Measurements from ENCODE around the gene CEP162. TPM values are rescaled to one million over a fixed set of nuclear protein-coding genes. Genes with fewer than 3 reads are reported as not detected.
"Not testable (repeated sequence)": the region's sequence is repeated elsewhere in the genome, so short reads cannot be mapped to it uniquely, and the experiment has no call there.

The CEP162 gene
- total RNA-seq, 1 experiment from 2014 or later: 7.3 TPM

- H3K27me3 ChIP-seq (replicated peaks; ENCODE audit: control insufficient read depth, insufficient read depth, low read length): no peaks in the 10 kb centered on the region
- no peak overlapping the region for H3K4me3 ChIP-seq (ENCODE audit: low read depth, low read length)
- DNase-seq: no peak
- no peak for TF ChIP-seq CTCF (IDR thresholded peaks at IDR 0.05; ENCODE audit: insufficient read depth in 1 of 2, low read depth in 1 of 2, low read length in 1 of 2, severe bottlenecking in 1 of 2, unreplicated experiment in 1 of 2)
- Mint-ChIP-seq H3K27me3 (ENCODE audit: insufficient read depth, unreplicated experiment) (no peaks in the 10 kb centered on the region), H3K4me3 (ENCODE audit: unreplicated experiment) (no peak overlapping the region), H3K36me3 (ENCODE audit: insufficient read depth, unreplicated experiment) (no peaks in the 10 kb centered on the region), H3K4me1 (ENCODE audit: low read depth, unreplicated experiment) (no peaks in the 10 kb centered on the region), H3K27ac (ENCODE audit: unreplicated experiment) (no peak overlapping the region), H3K9me3 (ENCODE audit: unreplicated experiment) (no peaks in the 10 kb centered on the region)
- no TSS peak for BruUV-seq (replicated peaks)
- H3K36me3 ChIP-seq (ENCODE audit: control insufficient read depth, insufficient read depth, low read length): no peaks in the 10 kb centered on the region
- H3K9me3 ChIP-seq: no peaks in the 10 kb centered on the region
- ChIA-PET POLR2A (no interaction called here), CTCF (no interaction called here)
- intact Hi-C loops (cut with micrococcal nuclease; ENCODE audit: unreplicated experiment): no loop called here
- H3K4me1 ChIP-seq: peaks cover 10% of the 10 kb centered on the region
Measured at GRCh38 chr6:84089081-84089480, 138.4 kb downstream of the CEP162 start.

GRCh38 chr6:84086545-84087429 is 140.7 kb downstream of the CEP162 start:
- H3K4me1 Mint-ChIP-seq (ENCODE audit: low read depth, unreplicated experiment): peaks cover 11% of the 10 kb centered on the region
- ChIA-PET CTCF (no interaction called here), POLR2A (no interaction called here)
- Histone ChIP-seq H3K4me3 (ENCODE audit: low read depth, low read length) (no peak overlapping the region), H3K27me3 (replicated peaks; ENCODE audit: control insufficient read depth, insufficient read depth, low read length) (no peaks in the 10 kb centered on the region), H3K9me3 (no peaks in the 10 kb centered on the region), H3K36me3 (ENCODE audit: control insufficient read depth, insufficient read depth, low read length) (no peaks in the 10 kb centered on the region), H3K4me1 (peaks cover 20% of the 10 kb centered on the region)
- H3K36me3 Mint-ChIP-seq (ENCODE audit: insufficient read depth, unreplicated experiment): no peaks in the 10 kb centered on the region
- no peak for TF ChIP-seq CTCF (IDR thresholded peaks at IDR 0.05; ENCODE audit: insufficient read depth in 1 of 2, low read depth in 1 of 2, low read length in 1 of 2, severe bottlenecking in 1 of 2, unreplicated experiment in 1 of 2)
- intact Hi-C loops (cut with micrococcal nuclease; ENCODE audit: unreplicated experiment): no loop called here
- H3K9me3 Mint-ChIP-seq (ENCODE audit: unreplicated experiment): no peaks in the 10 kb centered on the region
- BruUV-seq (replicated peaks): no TSS peak
- no peak overlapping the region for H3K4me3 Mint-ChIP-seq (ENCODE audit: unreplicated experiment)
- no peaks in the 10 kb centered on the region for H3K27me3 Mint-ChIP-seq (ENCODE audit: insufficient read depth, unreplicated experiment)
- peak in 1 of 2 experiments; percentile 14 for DNase-seq
- no peak overlapping the region for H3K27ac Mint-ChIP-seq (ENCODE audit: unreplicated experiment)

- Mint-ChIP-seq H3K4me1 (ENCODE audit: low read depth, unreplicated experiment) (peaks cover 11% of the 10 kb centered on the region), H3K27me3 (ENCODE audit: insufficient read depth, unreplicated experiment) (no peaks in the 10 kb centered on the region), H3K36me3 (ENCODE audit: insufficient read depth, unreplicated experiment) (no peaks in the 10 kb centered on the region), H3K4me3 (ENCODE audit: unreplicated experiment) (no peak overlapping the region), H3K27ac (ENCODE audit: unreplicated experiment) (no peak overlapping the region), H3K9me3 (ENCODE audit: unreplicated experiment) (no peaks in the 10 kb centered on the region)
- TF ChIP-seq CTCF (IDR thresholded peaks at IDR 0.05; ENCODE audit: insufficient read depth in 1 of 2, low read depth in 1 of 2, low read length in 1 of 2, severe bottlenecking in 1 of 2, unreplicated experiment in 1 of 2): no peak
- Histone ChIP-seq H3K4me3 (ENCODE audit: low read depth, low read length) (no peak overlapping the region), H3K36me3 (ENCODE audit: control insufficient read depth, insufficient read depth, low read length) (no peaks in the 10 kb centered on the region), H3K9me3 (no peaks in the 10 kb centered on the region), H3K27me3 (replicated peaks; ENCODE audit: control insufficient read depth, insufficient read depth, low read length) (no peaks in the 10 kb centered on the region), H3K4me1 (peaks cover 20% of the 10 kb centered on the region)
- intact Hi-C loops (cut with micrococcal nuclease; ENCODE audit: unreplicated experiment): no loop called here
- BruUV-seq (replicated peaks): no TSS peak
- ChIA-PET CTCF (no interaction called here), POLR2A (no interaction called here)
- no peak for DNase-seq
Measured at GRCh38 chr6:84086056-84086455, 141.4 kb downstream of the CEP162 start.

GRCh38 chr6:84084705-84085104 is 142.7 kb downstream of the CEP162 start:
- CTCF ChIA-PET; H3K27ac Mint-ChIP-seq (ENCODE audit: unreplicated experiment): not testable (repeated sequence)

More at GRCh38 chr6:84084705-84085104, 142.7 kb downstream of the CEP162 start:
- DNase-seq; H3K4me3 ChIP-seq (ENCODE audit: low read depth, low read length); intact Hi-C loops (cut with micrococcal nuclease; ENCODE audit: unreplicated experiment); H3K4me3 Mint-ChIP-seq (ENCODE audit: unreplicated experiment); H3K27me3 ChIP-seq (replicated peaks; ENCODE audit: control insufficient read depth, insufficient read depth, low read length); H3K36me3 ChIP-seq (ENCODE audit: control insufficient read depth, insufficient read depth, low read length); BruUV-seq (replicated peaks); H3K9me3 Mint-ChIP-seq (ENCODE audit: unreplicated experiment); H3K27me3 Mint-ChIP-seq (ENCODE audit: insufficient read depth, unreplicated experiment); POLR2A ChIA-PET; H3K9me3 ChIP-seq; H3K36me3 Mint-ChIP-seq (ENCODE audit: insufficient read depth, unreplicated experiment): not testable (repeated sequence)
- H3K4me1 Mint-ChIP-seq (ENCODE audit: low read depth, unreplicated experiment): peaks cover 11% of the 10 kb centered on the region
- H3K4me1 ChIP-seq: peaks cover 20% of the 10 kb centered on the region

All from Caco-2 (cell line).